Measurements from ENCODE around the gene SRGAP2B. TPM values are rescaled to one million over a fixed set of nuclear protein-coding genes. Genes with fewer than 3 reads are reported as not detected.
"Not testable (repeated sequence)": the region's sequence is repeated elsewhere in the genome, so short reads cannot be mapped to it uniquely, and the experiment has no call there.

Gene SRGAP2B
- total RNA-seq, 1 donor from 2014 or later, result 9.4 TPM

DNA sequence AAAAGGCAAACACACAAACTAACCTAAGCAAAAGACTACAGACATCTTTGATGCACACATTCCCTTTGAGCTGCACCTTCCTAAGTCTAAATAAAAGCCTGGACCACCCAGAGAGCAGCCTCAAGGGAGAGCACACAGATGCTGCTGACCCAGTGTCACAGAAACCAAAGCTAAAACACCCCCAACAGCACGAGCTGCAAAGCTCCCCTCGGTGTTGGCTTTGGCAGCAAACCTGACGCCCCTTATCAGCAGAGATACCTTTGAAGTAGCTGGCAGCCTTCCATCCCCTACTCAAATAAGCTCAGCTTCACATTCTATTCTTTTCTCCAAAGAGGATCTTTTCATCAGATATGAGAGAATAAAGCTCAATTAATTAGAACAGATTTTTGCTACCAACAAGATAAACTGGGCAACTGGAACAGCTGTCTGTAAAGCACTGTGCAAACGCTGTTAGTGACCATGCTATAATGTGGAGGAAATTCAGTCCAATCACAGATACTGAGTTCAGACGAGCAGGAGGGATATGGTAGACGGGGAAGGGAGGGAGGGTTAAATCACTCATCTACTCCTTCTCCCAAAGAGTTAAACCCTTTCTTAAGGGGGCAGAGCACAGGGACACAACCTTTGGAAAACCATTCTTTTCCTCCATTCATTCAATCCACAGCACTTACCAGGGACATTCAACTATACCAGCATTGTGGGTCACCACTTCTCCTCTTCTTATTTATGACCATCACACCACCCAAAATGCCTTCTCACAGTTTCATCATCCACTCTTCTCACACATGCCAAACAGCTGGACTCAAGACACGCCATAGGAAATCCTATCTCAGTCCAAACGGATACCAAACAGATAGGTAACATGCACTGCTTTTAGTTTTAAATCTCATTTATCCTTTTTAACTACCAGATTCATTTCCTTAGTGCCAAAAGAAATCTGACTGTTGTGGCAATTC is 148.3 kb downstream of the SRGAP2B start:
- H3K4me3 ChIP-seq; H3K4me1 ChIP-seq; H3K27me3 ChIP-seq (ENCODE audit: low read depth); H3K9me3 ChIP-seq (replicated peaks); intact Hi-C loops (cut with micrococcal nuclease); H3K36me3 ChIP-seq; H3K27ac ChIP-seq (replicated peaks); DNase-seq: not testable (repeated sequence)

DNA sequence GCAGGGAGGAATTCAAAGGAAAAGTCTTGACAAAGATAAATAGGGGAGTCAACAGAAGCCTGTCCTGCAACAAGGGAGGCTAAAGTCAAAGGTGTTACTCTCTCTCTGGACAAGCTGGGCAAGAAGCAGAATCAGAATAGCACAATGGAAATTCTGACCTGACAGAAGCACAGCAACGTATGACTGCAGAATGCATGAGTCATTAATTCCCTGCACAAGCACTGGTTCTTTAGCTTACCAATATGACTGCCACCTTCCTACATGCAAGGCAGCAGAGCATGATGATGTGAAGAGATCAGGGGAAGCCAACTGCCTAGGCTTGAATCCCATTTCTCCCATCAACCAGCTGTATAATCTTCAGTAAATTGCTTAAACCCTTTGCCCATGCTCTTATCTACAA is 153.4 kb downstream of the SRGAP2B start:
- H3K36me3 ChIP-seq; intact Hi-C loops (cut with micrococcal nuclease); DNase-seq; H3K9me3 ChIP-seq (replicated peaks); H3K4me1 ChIP-seq; H3K4me3 ChIP-seq; H3K27me3 ChIP-seq (ENCODE audit: low read depth); H3K27ac ChIP-seq (replicated peaks): not testable (repeated sequence)

DNA sequence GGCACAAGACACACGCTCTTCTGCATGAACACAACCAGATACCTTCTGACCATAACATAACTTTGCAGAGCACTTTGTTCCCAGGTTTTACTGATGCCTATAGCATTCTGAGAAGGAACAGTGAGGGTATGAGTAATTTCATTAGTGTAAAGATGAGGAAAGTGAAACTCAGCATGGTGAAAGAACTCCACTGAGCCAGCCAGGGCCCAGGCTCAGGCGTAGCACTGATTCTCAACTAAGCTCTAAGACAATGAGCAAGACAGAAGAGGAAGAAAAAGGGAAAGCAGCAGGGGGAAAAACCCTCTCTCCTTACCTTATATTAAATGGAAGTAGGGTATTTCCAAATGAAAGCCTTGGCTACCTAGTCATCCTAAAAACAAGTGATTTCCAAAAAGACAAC is 155.1 kb downstream of the SRGAP2B start:
- H3K27ac ChIP-seq (replicated peaks); intact Hi-C loops (cut with micrococcal nuclease); H3K9me3 ChIP-seq (replicated peaks): not testable (repeated sequence)

DNA sequence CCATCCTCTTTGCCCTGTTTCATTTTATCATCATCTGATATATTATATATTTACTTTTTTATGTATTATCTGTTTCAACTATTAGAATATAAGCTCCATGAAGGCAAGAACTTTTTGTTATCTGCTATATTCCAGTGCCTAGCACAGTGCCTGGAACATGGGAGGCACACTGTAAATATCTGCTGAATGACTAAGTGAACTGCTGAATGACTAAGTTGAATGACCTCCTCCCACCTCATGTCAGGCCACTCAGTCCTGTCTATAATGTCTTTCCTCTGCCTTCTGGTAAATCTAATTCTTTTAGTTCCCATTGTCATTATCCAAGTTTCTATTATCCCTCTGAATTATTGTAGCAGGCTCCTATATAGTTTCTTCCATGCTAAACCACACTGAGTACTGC is 156.5 kb downstream of the SRGAP2B start:
- H3K27me3 ChIP-seq (ENCODE audit: low read depth); H3K4me3 ChIP-seq; H3K36me3 ChIP-seq; H3K4me1 ChIP-seq; intact Hi-C loops (cut with micrococcal nuclease); H3K27ac ChIP-seq (replicated peaks); DNase-seq; H3K9me3 ChIP-seq (replicated peaks): not testable (repeated sequence)

More for the DNA sequence above, 155.1 kb downstream of the SRGAP2B start:
- H3K36me3 ChIP-seq; H3K27me3 ChIP-seq (ENCODE audit: low read depth); H3K4me1 ChIP-seq; H3K4me3 ChIP-seq; DNase-seq: not testable (repeated sequence)

DNA sequence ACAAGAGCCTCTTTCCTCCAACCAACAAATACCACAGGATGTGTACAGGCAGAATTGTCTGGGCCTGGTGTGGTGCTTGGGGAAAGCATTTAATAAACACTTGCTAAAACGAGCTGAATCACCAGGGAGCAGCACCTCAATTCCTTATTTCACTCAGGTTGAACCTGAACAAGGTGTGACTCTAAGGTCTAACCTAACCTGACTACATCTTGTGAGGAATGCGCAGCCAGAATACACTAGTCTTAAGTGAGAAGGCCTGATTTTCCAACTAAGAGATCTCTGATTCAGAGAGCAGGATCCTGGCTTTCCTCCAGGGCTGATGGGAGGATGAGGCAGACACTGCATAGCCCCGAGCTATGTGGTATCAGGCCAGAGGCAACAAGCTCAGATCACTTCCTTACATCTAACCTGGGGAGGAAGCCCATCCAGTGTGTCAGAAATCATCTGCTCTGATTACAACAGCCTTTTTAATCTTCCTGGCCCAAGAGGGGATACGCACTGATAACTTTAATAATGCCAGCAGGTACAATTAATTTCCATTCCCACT is 158.9 kb downstream of the SRGAP2B start:
- intact Hi-C loops (cut with micrococcal nuclease), result not testable (repeated sequence)

DNA sequence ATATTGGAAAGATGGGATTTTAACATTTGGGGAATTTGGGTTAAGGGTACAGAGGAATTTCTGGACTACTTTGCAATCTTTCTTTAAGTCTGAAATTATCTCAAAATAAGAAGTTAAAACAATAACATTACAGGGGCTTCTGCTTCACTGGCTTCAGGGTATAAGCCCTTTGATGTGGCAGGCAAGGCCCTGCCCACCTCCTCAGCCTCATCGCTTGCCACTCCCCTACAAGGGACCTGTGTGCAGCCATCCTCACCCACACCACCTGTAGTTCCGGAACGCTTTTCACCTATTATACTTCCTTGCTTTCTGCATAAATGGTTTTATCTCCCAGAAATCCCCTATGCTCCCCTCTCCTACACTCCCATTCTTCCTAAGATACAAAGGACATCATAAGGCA is 159.8 kb downstream of the SRGAP2B start:
- H3K9me3 ChIP-seq (replicated peaks); H3K36me3 ChIP-seq; H3K4me1 ChIP-seq; H3K4me3 ChIP-seq; H3K27me3 ChIP-seq (ENCODE audit: low read depth); intact Hi-C loops (cut with micrococcal nuclease); H3K27ac ChIP-seq (replicated peaks); DNase-seq: not testable (repeated sequence)

More for the DNA sequence above, 158.9 kb downstream of the SRGAP2B start:
- not testable (repeated sequence) for H3K4me3 ChIP-seq; H3K27me3 ChIP-seq (ENCODE audit: low read depth); H3K27ac ChIP-seq (replicated peaks); H3K4me1 ChIP-seq; DNase-seq; H3K36me3 ChIP-seq; H3K9me3 ChIP-seq (replicated peaks)

DNA sequence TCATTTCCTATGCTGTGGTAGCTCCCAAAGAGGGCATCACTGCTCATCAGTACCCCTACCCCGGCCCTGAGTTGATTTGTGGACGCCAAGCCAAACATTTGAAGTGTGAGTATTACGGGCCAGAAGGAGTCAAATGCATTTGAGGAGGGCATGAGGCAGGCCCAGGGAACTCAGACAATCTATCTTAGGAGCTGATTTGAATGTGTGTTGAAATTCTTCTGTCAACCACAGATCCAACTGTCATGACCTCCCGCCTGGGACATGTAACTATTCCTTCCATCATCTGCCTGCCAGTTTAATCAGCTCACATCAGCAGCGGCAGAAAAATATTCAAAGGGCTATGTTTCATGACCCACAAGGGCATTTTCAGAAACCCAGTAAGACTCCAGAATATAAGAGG is 162.1 kb downstream of the SRGAP2B start:
- H3K4me1 ChIP-seq; DNase-seq; intact Hi-C loops (cut with micrococcal nuclease); H3K9me3 ChIP-seq (replicated peaks); H3K4me3 ChIP-seq; H3K27ac ChIP-seq (replicated peaks); H3K36me3 ChIP-seq; H3K27me3 ChIP-seq (ENCODE audit: low read depth): not testable (repeated sequence)

DNA sequence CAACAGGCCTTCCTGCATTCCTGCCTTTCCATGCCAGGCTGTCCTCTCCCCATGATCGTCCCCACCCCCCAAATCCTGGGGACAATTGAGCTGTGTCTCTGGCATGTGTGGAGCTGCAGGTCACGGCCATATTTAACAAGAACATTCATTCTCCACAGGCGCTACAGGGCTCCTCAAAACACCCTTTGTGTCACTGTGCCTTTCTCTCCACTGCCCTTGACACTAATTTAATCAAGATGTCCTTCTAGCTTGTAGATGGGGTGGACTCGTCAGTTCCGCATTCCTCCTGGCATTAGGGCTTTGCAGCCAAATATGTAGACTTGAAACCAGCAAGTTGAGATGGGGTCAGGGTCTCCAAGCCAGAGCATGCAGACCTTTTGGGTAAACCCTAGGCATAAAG is 163.0 kb downstream of the SRGAP2B start:
- DNase-seq; intact Hi-C loops (cut with micrococcal nuclease); H3K36me3 ChIP-seq; H3K27me3 ChIP-seq (ENCODE audit: low read depth); H3K27ac ChIP-seq (replicated peaks); H3K9me3 ChIP-seq (replicated peaks); H3K4me1 ChIP-seq; H3K4me3 ChIP-seq: not testable (repeated sequence)

DNA sequence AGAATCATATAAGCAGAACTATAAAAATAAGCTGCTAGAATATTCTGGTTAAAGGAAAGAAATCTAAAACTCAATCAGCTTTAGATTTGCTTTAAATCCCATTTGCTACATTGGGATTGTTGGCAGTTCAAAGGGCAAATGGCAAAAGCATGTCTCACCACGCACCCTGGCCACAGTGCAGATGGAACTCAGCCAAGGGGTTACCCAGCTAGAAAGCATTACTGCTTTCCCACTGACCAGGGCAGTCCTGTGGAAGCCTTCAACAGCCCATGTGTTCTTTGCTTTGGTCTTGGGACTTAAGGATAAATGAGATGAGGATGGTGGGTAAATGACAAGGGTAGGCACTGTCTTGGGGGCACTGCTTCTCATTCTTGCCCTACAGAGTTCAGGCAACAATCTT is 163.6 kb downstream of the SRGAP2B start:
- intact Hi-C loops (cut with micrococcal nuclease); DNase-seq; H3K27me3 ChIP-seq (ENCODE audit: low read depth); H3K4me3 ChIP-seq; H3K9me3 ChIP-seq (replicated peaks); H3K36me3 ChIP-seq; H3K4me1 ChIP-seq; H3K27ac ChIP-seq (replicated peaks): not testable (repeated sequence)

DNA sequence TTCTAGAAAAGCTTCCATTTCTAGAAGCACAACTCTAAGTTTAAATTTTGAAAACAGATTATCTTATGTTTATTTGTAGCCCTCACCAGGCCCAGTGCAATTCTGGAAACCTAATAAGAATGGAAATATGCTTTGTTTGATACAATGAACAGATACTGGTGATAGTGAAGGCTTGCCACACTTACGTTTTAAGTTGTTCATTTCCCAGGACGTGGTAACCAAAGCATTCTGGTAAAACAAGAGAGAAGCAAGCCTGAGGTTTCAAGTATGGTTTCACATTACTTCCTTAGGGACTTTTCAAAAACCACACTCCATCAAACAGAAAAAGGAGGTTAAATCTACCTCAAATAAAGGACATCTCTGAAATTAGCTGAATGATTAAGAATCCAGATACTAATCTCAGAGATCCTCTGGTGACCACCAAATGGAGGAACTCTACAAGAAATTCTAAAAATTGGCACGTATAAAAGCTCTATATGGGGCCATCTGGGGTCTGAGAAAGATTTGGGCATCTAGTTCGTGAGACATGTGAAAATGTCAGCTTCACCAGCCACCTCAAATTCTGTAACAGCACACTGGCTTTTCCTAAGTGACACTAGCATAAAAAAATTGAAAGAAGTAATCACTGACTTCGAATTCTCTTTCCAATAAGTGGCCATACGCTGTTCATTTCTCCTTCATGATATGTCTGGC is 164.9 kb downstream of the SRGAP2B start:
- intact Hi-C loops (cut with micrococcal nuclease); H3K9me3 ChIP-seq (replicated peaks): not testable (repeated sequence)

DNA sequence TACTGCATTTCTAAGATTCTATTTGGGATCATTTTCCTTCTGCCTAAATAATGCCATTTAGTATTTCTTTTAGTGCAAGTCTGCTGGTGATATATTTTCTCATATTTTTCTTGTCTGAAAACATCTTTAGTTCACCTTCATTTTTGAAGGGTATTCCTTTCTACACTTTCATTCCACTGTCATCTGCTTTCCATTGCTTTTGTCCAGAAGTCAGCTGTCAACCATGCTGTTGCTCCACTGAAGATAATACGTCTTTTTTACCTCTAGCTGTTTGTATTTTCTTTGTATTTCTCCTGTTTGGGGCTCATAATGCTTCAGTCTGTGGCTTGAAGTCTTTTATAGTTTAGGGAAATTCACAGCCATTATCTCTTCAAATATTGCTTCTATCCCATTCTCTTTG is 167.8 kb downstream of the SRGAP2B start:
- H3K27ac ChIP-seq (replicated peaks); H3K9me3 ChIP-seq (replicated peaks); H3K36me3 ChIP-seq; DNase-seq; H3K27me3 ChIP-seq (ENCODE audit: low read depth); H3K4me3 ChIP-seq; intact Hi-C loops (cut with micrococcal nuclease); H3K4me1 ChIP-seq: not testable (repeated sequence)

More for the DNA sequence above, 164.9 kb downstream of the SRGAP2B start:
- not testable (repeated sequence) for H3K27me3 ChIP-seq (ENCODE audit: low read depth); H3K36me3 ChIP-seq; H3K4me3 ChIP-seq; H3K4me1 ChIP-seq; H3K27ac ChIP-seq (replicated peaks); DNase-seq

DNA sequence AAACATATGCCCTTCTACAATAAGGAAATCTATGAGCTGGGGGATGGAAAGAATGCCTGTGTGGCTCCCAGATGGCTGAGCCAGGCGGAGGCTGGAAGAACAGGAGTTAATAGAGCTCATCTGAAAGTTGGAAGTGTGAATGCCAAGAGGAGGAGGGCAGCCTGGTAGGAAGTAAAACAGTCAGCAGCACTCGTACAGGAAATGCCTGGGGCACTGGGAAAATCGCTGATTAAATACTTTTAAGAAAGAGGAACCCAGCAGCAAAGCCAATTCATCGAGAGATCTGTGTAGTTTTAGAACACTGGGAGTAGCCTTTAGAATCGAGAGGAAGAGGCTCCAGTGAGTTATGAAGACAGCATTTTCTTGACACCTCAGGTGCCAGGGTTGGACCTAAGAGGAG is 171.5 kb downstream of the SRGAP2B start:
- H3K9me3 ChIP-seq (replicated peaks); H3K4me3 ChIP-seq; H3K36me3 ChIP-seq; DNase-seq; H3K4me1 ChIP-seq; H3K27me3 ChIP-seq (ENCODE audit: low read depth); intact Hi-C loops (cut with micrococcal nuclease); H3K27ac ChIP-seq (replicated peaks): not testable (repeated sequence)

DNA sequence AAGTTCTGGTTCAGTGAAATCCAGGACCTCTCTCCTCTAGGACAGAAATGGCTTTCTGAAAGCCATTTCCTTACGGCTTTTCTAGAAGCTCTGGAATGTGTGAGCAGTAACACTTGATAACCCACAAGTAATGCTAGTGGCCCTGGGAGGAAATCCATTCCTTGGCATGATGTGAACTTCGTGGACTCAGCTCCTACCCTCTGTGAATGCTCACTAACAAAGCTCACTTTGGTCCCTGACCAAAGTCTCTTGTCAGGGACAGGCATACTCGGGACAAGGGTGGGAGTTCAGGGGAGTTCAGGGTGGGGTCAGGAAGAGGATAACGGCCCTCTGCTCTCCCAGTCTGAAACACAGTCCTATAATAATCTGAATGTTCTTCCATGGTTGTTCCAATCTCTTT is 172.3 kb downstream of the SRGAP2B start:
- H3K4me1 ChIP-seq; DNase-seq; intact Hi-C loops (cut with micrococcal nuclease); H3K4me3 ChIP-seq; H3K27me3 ChIP-seq (ENCODE audit: low read depth); H3K36me3 ChIP-seq; H3K9me3 ChIP-seq (replicated peaks); H3K27ac ChIP-seq (replicated peaks): not testable (repeated sequence)

DNA sequence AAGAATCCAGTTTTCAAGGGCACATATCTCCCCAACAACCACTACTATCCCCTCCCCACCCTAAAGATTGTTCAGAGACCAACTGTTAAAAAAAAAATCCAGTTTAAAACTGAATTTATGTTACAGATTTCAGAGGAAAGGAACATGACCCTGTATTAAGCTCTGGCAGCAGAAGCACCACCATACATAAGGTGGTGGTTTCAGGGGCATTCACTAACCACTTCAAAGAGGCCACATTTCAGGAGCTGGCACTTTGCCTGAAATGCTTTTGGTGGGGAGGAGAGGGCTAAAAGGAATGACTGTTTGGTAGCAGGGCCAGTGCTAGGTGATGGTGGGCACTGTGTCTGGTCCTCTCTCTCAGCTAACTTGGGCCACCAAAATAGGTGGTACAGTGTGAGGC is 176.0 kb downstream of the SRGAP2B start:
- H3K27ac ChIP-seq (replicated peaks); intact Hi-C loops (cut with micrococcal nuclease); H3K4me1 ChIP-seq; H3K27me3 ChIP-seq (ENCODE audit: low read depth); H3K36me3 ChIP-seq; H3K4me3 ChIP-seq; DNase-seq; H3K9me3 ChIP-seq (replicated peaks): not testable (repeated sequence)

All from left ventricle myocardium inferior (tissue), 1 donor.